Measurements from ENCODE around the gene AFF3. TPM values are rescaled to one million over a fixed set of nuclear protein-coding genes. Genes with fewer than 3 reads are reported as not detected.

Gene AFF3
- total and polyA plus RNA-seq, 2 donors (not counting 3 experiments of a cell fraction or from before 2014, with no cell fraction given), result 0.06 to 0.07 TPM

GRCh38 chr2:99648906-99649789, 493.2 kb downstream of the AFF3 start:
- Histone ChIP-seq H3K4me3 (replicated peaks in 1 of 3; ENCODE audit: insufficient read depth in 1 of 3, low read depth in 1 of 3, low read length in 3 of 3) (no peak overlapping the region), H3K4me2 (ENCODE audit: insufficient read depth, low read length) (no peak overlapping the region), H3K27me3 (ENCODE audit: control insufficient read depth in 2 of 2, insufficient read depth in 2 of 2, low read length in 2 of 2) (peaks cover 0 to 3% of the 10 kb centered on the region in 2 experiments), H3K9ac (replicated peaks; ENCODE audit: extremely low read depth, insufficient read depth, low read length) (no peak overlapping the region), H3K36me3 (ENCODE audit: control insufficient read depth in 2 of 2, extremely low read depth in 1 of 2, insufficient read depth in 2 of 2, low read length in 2 of 2) (no peaks in the 10 kb centered on the region), H3K9me1 (replicated peaks; ENCODE audit: control insufficient read depth, extremely low read depth, insufficient read depth, low read length) (no peaks in the 10 kb centered on the region), H3K27ac (ENCODE audit: insufficient read depth, low read depth, low read length) (no peak overlapping the region), H3K9me3 (replicated peaks; ENCODE audit: control insufficient read depth, insufficient read depth, low read length) (no peaks in the 10 kb centered on the region), H3K79me2 (ENCODE audit: control insufficient read depth, insufficient read depth, low read length) (no peaks in the 10 kb centered on the region), H2AFZ (ENCODE audit: low read depth, low read length) (no peak overlapping the region), H3K4me1 (ENCODE audit: control insufficient read depth, extremely low read depth, insufficient read depth, low read length) (no peaks in the 10 kb centered on the region), H4K20me1 (replicated peaks; ENCODE audit: control insufficient read depth, extremely low read depth, insufficient read depth, low read length) (no peaks in the 10 kb centered on the region)
- intact Hi-C loops (cut with micrococcal nuclease) (no loop called here), dilution Hi-C loops (cut with MboI; ENCODE audit: extremely low pct_ligation_motif_present, low sequenced_read_pairs) (no loop called here)
- ChIA-PET POLR2A (no interaction called here), CTCF (no interaction called here)
- BruUV-seq (replicated peaks), result no TSS peak
- DNase-seq (ENCODE audit: low read depth, low spot score) (no peak), FAIRE-seq (no peak)
- TF ChIP-seq MYC (IDR thresholded peaks at IDR 0.05; ENCODE audit: low read depth, low read length) (no peak), GATA2 (IDR thresholded peaks at IDR 0.05; ENCODE audit: insufficient read depth, insufficient read length, low read depth, low read length) (no peak), MAX (IDR thresholded peaks at IDR 0.05; ENCODE audit: insufficient read depth, insufficient read length) (no peak), POLR2AphosphoS5 (IDR thresholded peaks at IDR 0.05; ENCODE audit: insufficient read depth, low read depth, low read length) (no peak), POLR2A (IDR thresholded peaks at IDR 0.05; ENCODE audit: low read depth, low read length) (no peak), FOS (IDR thresholded peaks at IDR 0.05; ENCODE audit: borderline replicate concordance, insufficient read depth, low read length) (no peak), EZH2 (IDR thresholded peaks at IDR 0.05; ENCODE audit: borderline replicate concordance, low read depth, low read length, severe bottlenecking) (no peak), JUN (IDR thresholded peaks at IDR 0.05; ENCODE audit: borderline replicate concordance, insufficient read depth, insufficient read length, low read depth) (no peak)
- TF ChIP-seq, protein P1, sequence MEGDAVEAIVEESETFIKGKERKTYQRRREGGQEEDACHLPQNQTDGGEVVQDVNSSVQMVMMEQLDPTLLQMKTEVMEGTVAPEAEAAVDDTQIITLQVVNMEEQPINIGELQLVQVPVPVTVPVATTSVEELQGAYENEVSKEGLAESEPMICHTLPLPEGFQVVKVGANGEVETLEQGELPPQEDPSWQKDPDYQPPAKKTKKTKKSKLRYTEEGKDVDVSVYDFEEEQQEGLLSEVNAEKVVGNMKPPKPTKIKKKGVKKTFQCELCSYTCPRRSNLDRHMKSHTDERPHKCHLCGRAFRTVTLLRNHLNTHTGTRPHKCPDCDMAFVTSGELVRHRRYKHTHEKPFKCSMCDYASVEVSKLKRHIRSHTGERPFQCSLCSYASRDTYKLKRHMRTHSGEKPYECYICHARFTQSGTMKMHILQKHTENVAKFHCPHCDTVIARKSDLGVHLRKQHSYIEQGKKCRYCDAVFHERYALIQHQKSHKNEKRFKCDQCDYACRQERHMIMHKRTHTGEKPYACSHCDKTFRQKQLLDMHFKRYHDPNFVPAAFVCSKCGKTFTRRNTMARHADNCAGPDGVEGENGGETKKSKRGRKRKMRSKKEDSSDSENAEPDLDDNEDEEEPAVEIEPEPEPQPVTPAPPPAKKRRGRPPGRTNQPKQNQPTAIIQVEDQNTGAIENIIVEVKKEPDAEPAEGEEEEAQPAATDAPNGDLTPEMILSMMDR (IDR thresholded peaks at IDR 0.05; ENCODE audit: extremely low read depth in 1 of 2, insufficient read depth in 1 of 2, low read depth in 1 of 2, low read length in 2 of 2), result no peak
